SU-DHL-6 (cell line): ENCODE data around the gene CHST2.

Source experiments
- H2AFZ ChIP-seq: fragments of 200-600 bp; sonication (generic); 2 replicates; pipeline ENCODE4 v1.6.1; 2014; ENCODE audit warnings: low read depth, mild to moderate bottlenecking, moderate library complexity, mixed read lengths, antibody characterized with exemption, low read length; ENCODE audit not compliant: severe bottlenecking
- H3F3A ChIP-seq: fragments of 200-600 bp; shearing (Covaris generic); 2 replicates; pipeline ENCODE4 v1.6.0; 2016; ENCODE audit warnings: antibody characterized with exemption, mild to moderate bottlenecking; ENCODE audit not compliant: insufficient read depth
- H3K27ac ChIP-seq: fragments of 200-600 bp; sonication (generic); 2 replicates; pipeline ENCODE4 v1.5.1; 2016; ENCODE audit warnings: low read depth, mild to moderate bottlenecking, low read length, moderate library complexity, mixed read lengths
- H3K27me3 ChIP-seq: fragments of 200-600 bp; sonication (generic), shearing (Covaris generic); 2 replicates; pipeline ENCODE4 v1.6.0; 2014; ENCODE audit warnings: mild to moderate bottlenecking, low read length
- H3K36me3 ChIP-seq: fragments of 200-600 bp; sonication (generic); 2 replicates; pipeline ENCODE4 v1.6.1; 2014; ENCODE audit warnings: mild to moderate bottlenecking, low read length, mixed read lengths
- H3K4me2 ChIP-seq: fragments of 300-600, 200-600 bp; shearing (Covaris generic), sonication (generic); 2 replicates; pipeline ENCODE4 v1.6.0; 2014; ENCODE audit warnings: low read length, low read depth, mild to moderate bottlenecking; ENCODE audit not compliant: poor library complexity, severe bottlenecking
- H3K4me3 ChIP-seq: fragments of 200-600 bp; sonication (generic); 2 replicates; pipeline ENCODE4 v1.5.1; 2014; ENCODE audit warnings: antibody characterized with exemption, low read length, mild to moderate bottlenecking, mixed read lengths; ENCODE audit not compliant: insufficient read depth, poor library complexity, severe bottlenecking
- H3K79me2 ChIP-seq: fragments of 200-600 bp; sonication (generic); 2 replicates; pipeline ENCODE4 v1.6.1; 2014; ENCODE audit warnings: mild to moderate bottlenecking, low read length, moderate library complexity; ENCODE audit not compliant: insufficient read depth
- H3K9ac ChIP-seq: fragments of 200-600 bp; sonication (generic); 2 replicates; pipeline ENCODE4 v1.7.0; 2014; ENCODE audit warnings: mild to moderate bottlenecking, low read length
- H3K9me2 ChIP-seq: fragments of 200-600 bp; sonication (generic); replicated peaks from 2 replicates; pipeline ENCODE4 v1.6.1; 2014; ENCODE audit warnings: low read length; ENCODE audit not compliant: insufficient read depth
- H3K9me3 ChIP-seq: fragments of 200-600 bp; sonication (generic); 2 replicates; pipeline ENCODE4 v1.6.1; 2014; ENCODE audit warnings: low read length, mixed read lengths; ENCODE audit not compliant: insufficient read depth
- H4K20me1 ChIP-seq: fragments of 200-600 bp; sonication (generic); 2 replicates; pipeline ENCODE4 v1.6.1; 2014; ENCODE audit warnings: low read depth, mild to moderate bottlenecking, antibody characterized with exemption, low read length, moderate library complexity, mixed read lengths
- CTCF ChIP-seq: fragments of 200-600 bp; sonication (generic); IDR thresholded peaks from one replicate; pipeline ENCODE4 v1.5.1; 2017; ENCODE audit warnings: antibody characterized with exemption, mild to moderate bottlenecking, low read length, moderate library complexity; ENCODE audit not compliant: insufficient read depth, poor library complexity, severe bottlenecking
- EZH2phosphoT487 ChIP-seq: fragments of 200-600 bp; sonication (generic), shearing (Covaris generic); conservative IDR thresholded peaks from 2 replicates; pipeline ENCODE4 v1.6.1; 2018; ENCODE audit warnings: mild to moderate bottlenecking, antibody characterized with exemption, low read length, moderate library complexity, mixed read lengths

CHST2 gene

GRCh38 chr3:143173242-143173641, 53.7 kb downstream of the CHST2 start:
- H3K9me2 ChIP-seq: no peaks in the 10 kb centered on the region
- H3K9me3 ChIP-seq: no peaks in the 10 kb centered on the region
- no peak overlapping the region for H3K9ac ChIP-seq
- no peaks in the 10 kb centered on the region for H3K27me3 ChIP-seq
- no peak for TF ChIP-seq CTCF
- no peak for TF ChIP-seq EZH2phosphoT487
- H4K20me1 ChIP-seq: no peaks in the 10 kb centered on the region
- H3K27ac ChIP-seq: no peak overlapping the region
- no peak overlapping the region for H3K4me2 ChIP-seq
- no peak overlapping the region for H3K4me3 ChIP-seq
- H3F3A ChIP-seq: no peaks in the 10 kb centered on the region
- H3K79me2 ChIP-seq: no peaks in the 10 kb centered on the region
- no peak overlapping the region for H2AFZ ChIP-seq
- H3K36me3 ChIP-seq: 0 out of 2 replicates have a peak, but pooled peaks cover 4% of the 10 kb centered on the region
